ENCODE measurements around the gene CDKN1B.

DNA sequence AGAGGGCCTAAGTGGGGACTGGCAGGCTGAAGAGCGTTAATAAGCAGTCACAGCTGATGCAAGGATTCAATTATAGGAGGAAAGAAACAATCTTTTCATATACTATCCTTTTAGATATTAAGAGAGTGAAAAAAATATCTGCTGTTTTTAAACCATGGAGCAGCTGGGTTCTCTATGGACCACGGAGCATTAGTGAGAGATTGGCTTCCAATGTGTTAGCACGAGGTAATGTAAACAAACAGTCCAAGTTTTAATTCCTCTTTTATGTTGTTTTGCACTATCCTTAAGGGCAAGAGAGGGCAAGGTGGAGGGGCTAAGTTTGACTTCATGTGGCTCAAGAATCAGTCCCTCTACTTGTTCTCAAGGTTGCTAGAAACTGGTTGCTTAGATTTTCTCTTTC is 30.9 kb downstream of the CDKN1B start:
- TF ChIP-seq EZH2 (IDR thresholded peaks at IDR 0.05; ENCODE audit: low read depth, unreplicated experiment): no peak
- no peak for TF ChIP-seq JUNB (IDR thresholded peaks at IDR 0.05; ENCODE audit: unreplicated experiment)
- TF ChIP-seq, protein P1, sequence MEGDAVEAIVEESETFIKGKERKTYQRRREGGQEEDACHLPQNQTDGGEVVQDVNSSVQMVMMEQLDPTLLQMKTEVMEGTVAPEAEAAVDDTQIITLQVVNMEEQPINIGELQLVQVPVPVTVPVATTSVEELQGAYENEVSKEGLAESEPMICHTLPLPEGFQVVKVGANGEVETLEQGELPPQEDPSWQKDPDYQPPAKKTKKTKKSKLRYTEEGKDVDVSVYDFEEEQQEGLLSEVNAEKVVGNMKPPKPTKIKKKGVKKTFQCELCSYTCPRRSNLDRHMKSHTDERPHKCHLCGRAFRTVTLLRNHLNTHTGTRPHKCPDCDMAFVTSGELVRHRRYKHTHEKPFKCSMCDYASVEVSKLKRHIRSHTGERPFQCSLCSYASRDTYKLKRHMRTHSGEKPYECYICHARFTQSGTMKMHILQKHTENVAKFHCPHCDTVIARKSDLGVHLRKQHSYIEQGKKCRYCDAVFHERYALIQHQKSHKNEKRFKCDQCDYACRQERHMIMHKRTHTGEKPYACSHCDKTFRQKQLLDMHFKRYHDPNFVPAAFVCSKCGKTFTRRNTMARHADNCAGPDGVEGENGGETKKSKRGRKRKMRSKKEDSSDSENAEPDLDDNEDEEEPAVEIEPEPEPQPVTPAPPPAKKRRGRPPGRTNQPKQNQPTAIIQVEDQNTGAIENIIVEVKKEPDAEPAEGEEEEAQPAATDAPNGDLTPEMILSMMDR (conservative IDR thresholded peaks at IDR 0.05; ENCODE audit: low read depth in 2 of 2): no peak
- no peak for TF ChIP-seq EZH2phosphoT487 (IDR thresholded peaks at IDR 0.05; ENCODE audit: unreplicated experiment)
- no peak for TF ChIP-seq POLR2AphosphoS5 (IDR thresholded peaks at IDR 0.05; ENCODE audit: low read depth)
- TF ChIP-seq, protein P2, sequence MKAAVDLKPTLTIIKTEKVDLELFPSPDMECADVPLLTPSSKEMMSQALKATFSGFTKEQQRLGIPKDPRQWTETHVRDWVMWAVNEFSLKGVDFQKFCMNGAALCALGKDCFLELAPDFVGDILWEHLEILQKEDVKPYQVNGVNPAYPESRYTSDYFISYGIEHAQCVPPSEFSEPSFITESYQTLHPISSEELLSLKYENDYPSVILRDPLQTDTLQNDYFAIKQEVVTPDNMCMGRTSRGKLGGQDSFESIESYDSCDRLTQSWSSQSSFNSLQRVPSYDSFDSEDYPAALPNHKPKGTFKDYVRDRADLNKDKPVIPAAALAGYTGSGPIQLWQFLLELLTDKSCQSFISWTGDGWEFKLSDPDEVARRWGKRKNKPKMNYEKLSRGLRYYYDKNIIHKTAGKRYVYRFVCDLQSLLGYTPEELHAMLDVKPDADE (IDR thresholded peaks at IDR 0.05): no peak

All from GM23338 (cell line).